ENCODE measurements around the gene MGAT3.

- no peak for TF ChIP-seq CTCF (CRISPR knock-in tag; IDR thresholded peaks at IDR 0.05)
- no peak for TF ChIP-seq ZBTB26 (CRISPR knock-in tag; IDR thresholded peaks at IDR 0.05; ENCODE audit: borderline replicate concordance)
- no peak for TF ChIP-seq TFAP4 (IDR thresholded peaks at IDR 0.05; ENCODE audit: borderline replicate concordance, low read depth)
- TF ChIP-seq TGIF2 (CRISPR knock-in tag; IDR thresholded peaks at IDR 0.05), result no peak
- no peak for TF ChIP-seq ZNF383 (CRISPR knock-in tag; IDR thresholded peaks at IDR 0.05; ENCODE audit: borderline replicate concordance)
- no peak for TF ChIP-seq HNRNPLL (IDR thresholded peaks at IDR 0.05; ENCODE audit: low read depth, low read length, poor library complexity, severe bottlenecking)
- TF ChIP-seq RBM22 (optimal IDR thresholded peaks at IDR 0.05; ENCODE audit: low read length), result no peak
- TF ChIP-seq POLR2A (IDR thresholded peaks at IDR 0.05; ENCODE audit: insufficient read depth in 1 of 2, low read depth in 2 of 2, low read length in 2 of 2), result no peak
Observed at GRCh38 chr22:39416319-39416718, 40.5 kb upstream of the MGAT3 start.
